Neural cell (in vitro differentiated cells): ENCODE measurements around the gene GIPC3. TPM values are rescaled to one million over a fixed set of nuclear protein-coding genes. Genes with fewer than 3 reads are reported as not detected.

Experiments
- H2AFZ ChIP-seq: fragments of 200-600, 300-800 bp; sonication (generic), shearing (Covaris generic); 2 replicates; pipeline ENCODE4 v1.6.0; 2014; ENCODE audit warnings: low read depth, mild to moderate bottlenecking, antibody characterized with exemption, low read length, moderate library complexity
- H3F3A ChIP-seq: fragments of 200-600 bp; shearing (Covaris generic); 2 replicates; pipeline ENCODE4 v1.6.1; 2016; ENCODE audit warnings: mild to moderate bottlenecking, moderate library complexity, mixed read lengths, antibody characterized with exemption, low read length; ENCODE audit not compliant: insufficient read depth, poor library complexity, severe bottlenecking
- H3K27ac ChIP-seq: fragments of 200-600, 300-800 bp; sonication (generic), shearing (Covaris generic); 2 replicates; pipeline ENCODE4 v1.5.1; 2014; ENCODE audit warnings: mild to moderate bottlenecking, low read length, moderate library complexity
- H3K27me3 ChIP-seq: fragments of 300-800, 200-600 bp; sonication (generic), shearing (Covaris generic); 2 replicates; pipeline ENCODE4 v1.6.0; 2014; ENCODE audit warnings: mild to moderate bottlenecking, low read depth, low read length, moderate library complexity; ENCODE audit not compliant: insufficient read depth
- H3K36me3 ChIP-seq: fragments of 300-800, 200-600 bp; sonication (generic), shearing (Covaris generic); 2 replicates; pipeline ENCODE4 v1.5.1; 2014; ENCODE audit warnings: mild to moderate bottlenecking, antibody characterized with exemption, low read length, moderate library complexity; ENCODE audit not compliant: insufficient read depth
- H3K4me2 ChIP-seq: fragments of 300-800, 200-600 bp; sonication (generic), shearing (Covaris generic); 2 replicates; pipeline ENCODE4 v1.6.0; 2014; ENCODE audit warnings: mild to moderate bottlenecking, low read length
- H3K4me3 ChIP-seq: fragments of 300-800, 200-600 bp; sonication (generic), shearing (Covaris generic); 2 replicates; pipeline ENCODE4 v1.5.1; 2014; ENCODE audit warnings: mild to moderate bottlenecking, low read length, moderate library complexity
- H3K79me2 ChIP-seq: fragments of 200-600 bp; shearing (Covaris generic); replicated peaks from 2 replicates; pipeline ENCODE4 v1.6.0; 2014; ENCODE audit warnings: mild to moderate bottlenecking, low read length, moderate library complexity; ENCODE audit not compliant: insufficient read depth
- H3K9ac ChIP-seq: fragments of 300-800, 200-600 bp; sonication (generic), shearing (Covaris generic); 2 replicates; pipeline ENCODE4 v1.6.1; 2016; ENCODE audit warnings: mild to moderate bottlenecking, low read length, mixed read lengths
- H3K9me2 ChIP-seq: fragments of 200-600 bp; shearing (Covaris generic); 2 replicates; pipeline ENCODE4 v1.6.1; 2016; ENCODE audit warnings: mild to moderate bottlenecking, low read length, mixed read lengths; ENCODE audit not compliant: insufficient read depth
- H3K9me3 ChIP-seq: fragments of 200-600, 300-800 bp; sonication (generic), shearing (Covaris generic); 2 replicates; pipeline ENCODE4 v1.6.1; 2016; ENCODE audit warnings: mild to moderate bottlenecking, mixed run types, low read length, moderate library complexity, mixed read lengths
- H4K20me1 ChIP-seq: fragments of 200-600 bp; shearing (Covaris generic); 2 replicates; pipeline ENCODE4 v1.6.1; 2016; ENCODE audit warnings: mild to moderate bottlenecking, mixed run types; ENCODE audit not compliant: insufficient read depth
- EP300 ChIP-seq: fragments of 450-650 bp; conservative IDR thresholded peaks from 2 replicates; pipeline ENCODE4 v1.6.1; 2014; ENCODE audit warnings: antibody characterized with exemption, mild to moderate bottlenecking, moderate library complexity; ENCODE audit not compliant: poor library complexity, severe bottlenecking
- EZH2 ChIP-seq: fragments of 200-600, 300-800 bp; shearing (Covaris generic), sonication (generic); IDR thresholded peaks from 2 replicates; pipeline ENCODE4 v1.6.1; 2014; ENCODE audit warnings: antibody characterized with exemption, low read length, borderline replicate concordance, mild to moderate bottlenecking; ENCODE audit not compliant: insufficient read depth, poor library complexity, severe bottlenecking
- MXI1 ChIP-seq: fragments of 450-650 bp; conservative IDR thresholded peaks from 2 replicates; pipeline ENCODE4 v1.6.1; 2014; ENCODE audit warnings: antibody characterized with exemption, mild to moderate bottlenecking; ENCODE audit not compliant: poor library complexity, severe bottlenecking
- POLR2AphosphoS5 ChIP-seq: IDR thresholded peaks from 2 replicates; pipeline ENCODE4 v1.6.1; 2012
- RAD21 ChIP-seq: fragments of 450-650 bp; conservative IDR thresholded peaks from 2 replicates; pipeline ENCODE4 v1.6.1; 2014; ENCODE audit warnings: antibody characterized with exemption, mild to moderate bottlenecking, moderate library complexity
- SMC3 ChIP-seq: fragments of 450-650 bp; conservative IDR thresholded peaks from 2 replicates; pipeline ENCODE4 v1.6.1; 2014; ENCODE audit warnings: antibody characterized with exemption, mild to moderate bottlenecking, moderate library complexity; ENCODE audit not compliant: poor library complexity
- TAF1 ChIP-seq: IDR thresholded peaks from 2 replicates; pipeline ENCODE4 v1.6.1; 2012; ENCODE audit warnings: low read depth
- polyA plus RNA-seq: library from polyadenylated mRNA; depleted of rRNA; stranded (reverse); fragments of >200 nt; gene quantifications from 2 replicates; pipeline ENCODE4 v1.2.3, GENCODE V29; 2014
- TF ChIP-seq, protein P1 (sequence below): fragments of 450-650 bp; IDR thresholded peaks from 2 replicates; pipeline ENCODE4 v1.5.1; 2014; ENCODE audit warnings: antibody characterized with exemption, mild to moderate bottlenecking, moderate library complexity; ENCODE audit not compliant: poor library complexity, severe bottlenecking
- TF ChIP-seq, protein P2 (sequence below): IDR thresholded peaks from 2 replicates; pipeline ENCODE4 v1.6.1; 2012; ENCODE audit warnings: borderline replicate concordance

GIPC3 gene
- polyA plus RNA-seq, 1 donor from 2014 or later, result not detected

DNA sequence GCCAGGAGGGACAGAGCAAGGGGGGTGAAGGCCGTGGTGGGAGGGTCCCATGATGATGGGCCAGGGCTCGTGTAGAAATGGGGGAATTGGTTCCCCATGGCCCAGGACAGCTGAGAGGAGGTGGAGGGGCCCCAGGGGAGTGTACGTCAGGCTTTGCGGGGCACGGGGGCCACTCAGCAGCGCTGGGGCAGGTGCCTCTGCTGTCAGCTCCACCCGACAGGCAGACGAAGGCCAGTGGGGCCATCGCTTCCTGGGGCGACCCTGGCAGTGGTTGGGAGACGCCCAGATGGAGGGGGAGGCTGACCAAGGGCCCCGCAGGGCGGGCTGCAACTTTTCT lies 48.2 kb upstream of the GIPC3 start:
- Histone ChIP-seq H2AFZ (no peak overlapping the region), H3K9me2 (no peaks in the 10 kb centered on the region), H3K27me3 (no peaks in the 10 kb centered on the region), H3K79me2 (no peaks in the 10 kb centered on the region), H3K9ac (no peak overlapping the region), H3K4me2 (no peak overlapping the region), H3K4me3 (no peak overlapping the region), H4K20me1 (no peaks in the 10 kb centered on the region), H3K27ac (no peak overlapping the region), H3K9me3 (no peaks in the 10 kb centered on the region), H3K36me3 (no peaks in the 10 kb centered on the region), H3F3A (no peaks in the 10 kb centered on the region)
- TF ChIP-seq MXI1 (no peak), EZH2 (no peak), EP300 (no peak), TAF1 (no peak), POLR2AphosphoS5 (no peak), SMC3 (no peak), RAD21 (no peak)
- TF ChIP-seq, protein P1, sequence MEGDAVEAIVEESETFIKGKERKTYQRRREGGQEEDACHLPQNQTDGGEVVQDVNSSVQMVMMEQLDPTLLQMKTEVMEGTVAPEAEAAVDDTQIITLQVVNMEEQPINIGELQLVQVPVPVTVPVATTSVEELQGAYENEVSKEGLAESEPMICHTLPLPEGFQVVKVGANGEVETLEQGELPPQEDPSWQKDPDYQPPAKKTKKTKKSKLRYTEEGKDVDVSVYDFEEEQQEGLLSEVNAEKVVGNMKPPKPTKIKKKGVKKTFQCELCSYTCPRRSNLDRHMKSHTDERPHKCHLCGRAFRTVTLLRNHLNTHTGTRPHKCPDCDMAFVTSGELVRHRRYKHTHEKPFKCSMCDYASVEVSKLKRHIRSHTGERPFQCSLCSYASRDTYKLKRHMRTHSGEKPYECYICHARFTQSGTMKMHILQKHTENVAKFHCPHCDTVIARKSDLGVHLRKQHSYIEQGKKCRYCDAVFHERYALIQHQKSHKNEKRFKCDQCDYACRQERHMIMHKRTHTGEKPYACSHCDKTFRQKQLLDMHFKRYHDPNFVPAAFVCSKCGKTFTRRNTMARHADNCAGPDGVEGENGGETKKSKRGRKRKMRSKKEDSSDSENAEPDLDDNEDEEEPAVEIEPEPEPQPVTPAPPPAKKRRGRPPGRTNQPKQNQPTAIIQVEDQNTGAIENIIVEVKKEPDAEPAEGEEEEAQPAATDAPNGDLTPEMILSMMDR, result no peak
- TF ChIP-seq, protein P2, sequence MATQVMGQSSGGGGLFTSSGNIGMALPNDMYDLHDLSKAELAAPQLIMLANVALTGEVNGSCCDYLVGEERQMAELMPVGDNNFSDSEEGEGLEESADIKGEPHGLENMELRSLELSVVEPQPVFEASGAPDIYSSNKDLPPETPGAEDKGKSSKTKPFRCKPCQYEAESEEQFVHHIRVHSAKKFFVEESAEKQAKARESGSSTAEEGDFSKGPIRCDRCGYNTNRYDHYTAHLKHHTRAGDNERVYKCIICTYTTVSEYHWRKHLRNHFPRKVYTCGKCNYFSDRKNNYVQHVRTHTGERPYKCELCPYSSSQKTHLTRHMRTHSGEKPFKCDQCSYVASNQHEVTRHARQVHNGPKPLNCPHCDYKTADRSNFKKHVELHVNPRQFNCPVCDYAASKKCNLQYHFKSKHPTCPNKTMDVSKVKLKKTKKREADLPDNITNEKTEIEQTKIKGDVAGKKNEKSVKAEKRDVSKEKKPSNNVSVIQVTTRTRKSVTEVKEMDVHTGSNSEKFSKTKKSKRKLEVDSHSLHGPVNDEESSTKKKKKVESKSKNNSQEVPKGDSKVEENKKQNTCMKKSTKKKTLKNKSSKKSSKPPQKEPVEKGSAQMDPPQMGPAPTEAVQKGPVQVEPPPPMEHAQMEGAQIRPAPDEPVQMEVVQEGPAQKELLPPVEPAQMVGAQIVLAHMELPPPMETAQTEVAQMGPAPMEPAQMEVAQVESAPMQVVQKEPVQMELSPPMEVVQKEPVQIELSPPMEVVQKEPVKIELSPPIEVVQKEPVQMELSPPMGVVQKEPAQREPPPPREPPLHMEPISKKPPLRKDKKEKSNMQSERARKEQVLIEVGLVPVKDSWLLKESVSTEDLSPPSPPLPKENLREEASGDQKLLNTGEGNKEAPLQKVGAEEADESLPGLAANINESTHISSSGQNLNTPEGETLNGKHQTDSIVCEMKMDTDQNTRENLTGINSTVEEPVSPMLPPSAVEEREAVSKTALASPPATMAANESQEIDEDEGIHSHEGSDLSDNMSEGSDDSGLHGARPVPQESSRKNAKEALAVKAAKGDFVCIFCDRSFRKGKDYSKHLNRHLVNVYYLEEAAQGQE, result no peak

DNA sequence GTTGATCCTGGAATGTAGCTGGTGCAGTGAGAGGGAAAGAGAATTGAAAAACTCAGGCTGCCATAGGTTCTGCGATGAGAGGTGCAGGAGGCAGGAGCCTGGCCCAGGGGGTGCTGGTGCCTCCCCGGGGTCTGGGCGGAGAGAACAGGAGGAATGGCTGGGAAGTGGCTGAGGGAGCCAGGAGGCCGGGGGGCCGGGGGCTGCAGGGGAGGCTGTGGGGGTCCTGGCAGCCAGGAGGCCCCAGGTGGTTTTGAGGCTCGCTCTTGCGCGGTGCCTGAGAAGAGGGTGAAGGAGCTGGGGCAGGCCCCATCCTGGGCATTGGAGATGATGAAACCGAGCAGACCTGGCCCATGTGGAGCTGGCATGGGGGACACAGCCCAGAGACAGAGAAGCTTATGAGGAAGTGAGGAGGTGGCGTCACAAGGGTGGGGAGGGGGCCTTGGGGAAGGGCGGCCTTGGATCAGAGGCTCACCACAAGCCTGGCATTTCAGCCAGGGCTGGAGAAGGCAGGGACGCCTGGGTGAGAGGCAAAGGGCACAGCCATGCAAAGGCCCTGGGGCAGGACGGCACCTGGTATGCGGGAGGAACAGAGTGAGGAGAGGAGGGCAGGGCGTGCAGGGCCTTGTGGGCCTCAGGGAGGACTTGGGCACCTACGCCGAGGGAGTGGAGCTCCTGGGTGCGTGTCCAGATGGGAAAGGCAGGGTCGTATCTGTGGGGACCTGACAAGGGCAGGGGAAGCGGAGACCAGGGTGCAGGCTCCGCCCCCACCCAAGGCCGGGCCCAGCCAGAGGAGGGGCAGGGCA lies 47.6 kb upstream of the GIPC3 start:
- H3K9ac ChIP-seq, result no peak overlapping the region
- H3K36me3 ChIP-seq, result no peaks in the 10 kb centered on the region
- H4K20me1 ChIP-seq, result no peaks in the 10 kb centered on the region
- H3K4me2 ChIP-seq, result no peak overlapping the region
- H2AFZ ChIP-seq, result no peak overlapping the region
- TF ChIP-seq EP300, result no peak
- TF ChIP-seq POLR2AphosphoS5, result no peak
- TF ChIP-seq, protein P2, result no peak
- TF ChIP-seq EZH2, result no peak
- no peak for TF ChIP-seq MXI1
- no peaks in the 10 kb centered on the region for H3F3A ChIP-seq
- H3K27ac ChIP-seq, result no peak overlapping the region
- no peaks in the 10 kb centered on the region for H3K27me3 ChIP-seq
- no peaks in the 10 kb centered on the region for H3K9me2 ChIP-seq
- no peak overlapping the region for H3K4me3 ChIP-seq
- no peaks in the 10 kb centered on the region for H3K9me3 ChIP-seq
- H3K79me2 ChIP-seq, result no peaks in the 10 kb centered on the region
